Measurements from ENCODE around the gene DPF3.

- TF ChIP-seq POLR2A (IDR thresholded peaks at IDR 0.05; ENCODE audit: low read depth, low read length) (no peak), POLR2AphosphoS5 (IDR thresholded peaks at IDR 0.05; ENCODE audit: low read depth, low read length) (no peak), TAF1 (IDR thresholded peaks at IDR 0.05; ENCODE audit: low read depth, low read length) (no peak)
Measured at GRCh38 chr14:72651081-72651480, 242.8 kb downstream of the DPF3 start.
